ENCODE results near the gene HOXB4.

DNA sequence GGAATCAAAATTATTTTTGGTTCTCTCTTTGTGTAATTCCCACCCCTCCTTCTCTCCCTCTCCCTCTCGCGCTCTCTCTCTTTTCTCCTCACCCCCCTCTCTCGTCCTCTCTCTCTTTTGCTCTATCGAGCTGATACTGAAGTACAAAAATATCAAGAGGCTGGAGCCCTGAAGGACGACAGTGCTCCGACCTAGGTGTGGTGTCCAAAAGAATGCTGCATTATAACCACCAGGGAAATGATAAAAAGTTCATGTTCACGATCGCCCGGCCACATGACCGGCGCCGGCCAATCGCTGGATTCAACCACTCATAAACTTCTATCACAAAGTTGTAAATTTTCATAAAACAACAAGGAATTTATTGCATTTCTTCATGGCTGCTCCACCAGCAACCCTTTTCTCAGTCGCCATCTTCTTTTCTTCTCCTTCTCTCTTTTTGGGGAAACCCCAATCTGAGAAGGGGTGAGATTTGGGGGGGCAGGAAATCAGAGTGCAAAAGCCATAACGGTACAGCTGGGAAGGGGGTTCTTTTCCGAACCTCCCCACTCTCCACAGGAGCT lies 26.7 kb upstream of the HOXB4 start, which contains the start of gene HOXB6:
- TF ChIP-seq CTCF (IDR thresholded peaks at IDR 0.05 in 4 of 5, conservative IDR thresholded peaks at IDR 0.05 in 1 of 5) (no peak), POLR2A (IDR thresholded peaks at IDR 0.05) (peak; percentile 14 to 28)

Measured in gastrocnemius medialis (tissue), 4 donors.